H9 (cell line): Measurements from ENCODE around the gene DDX1. TPM values are rescaled to one million over a fixed set of nuclear protein-coding genes. Genes with fewer than 3 reads are reported as not detected.

Experiments
- DNase-seq: peaks from one replicate; pipeline ENCODE4 v3.0.0-alpha.2; 2017
- H2AFZ ChIP-seq: one replicate; pipeline ENCODE4 v1.6.1; 2013; ENCODE audit warnings: mild to moderate bottlenecking, low read length, control low read depth, moderate library complexity
- H2AK5ac ChIP-seq: 2 replicates; pipeline ENCODE4 v1.6.1; 2013; ENCODE audit warnings: low read length, control low read depth, mixed read lengths; ENCODE audit not compliant: insufficient read length
- H2BK120ac ChIP-seq: one replicate; pipeline ENCODE4 v1.6.1; 2013; ENCODE audit warnings: low read depth, mild to moderate bottlenecking, low read length, control low read depth, inconsistent platforms; ENCODE audit not compliant: poor library complexity, severe bottlenecking
- H2BK12ac ChIP-seq: 2 replicates; pipeline ENCODE4 v1.6.1; 2013; ENCODE audit warnings: low read length, control low read depth, mixed read lengths, low read depth; ENCODE audit not compliant: insufficient read length
- H2BK15ac ChIP-seq: 2 replicates; pipeline ENCODE4 v1.6.1; 2013; ENCODE audit warnings: low read depth, low read length, control low read depth
- H2BK20ac ChIP-seq: one replicate; pipeline ENCODE4 v1.6.1; 2013; ENCODE audit warnings: low read depth, mild to moderate bottlenecking, low read length, control low read depth, inconsistent platforms; ENCODE audit not compliant: poor library complexity, severe bottlenecking
- H2BK5ac ChIP-seq: 2 replicates; pipeline ENCODE4 v1.6.1; 2013; ENCODE audit warnings: low read length, control low read depth, mixed read lengths; ENCODE audit not compliant: insufficient read length
- H3K14ac ChIP-seq: 2 replicates; pipeline ENCODE4 v1.6.1; 2013; ENCODE audit warnings: low read length, control low read depth; ENCODE audit not compliant: insufficient read depth
- H3K18ac ChIP-seq: 2 replicates; pipeline ENCODE4 v1.6.1; 2013; ENCODE audit warnings: low read depth, mild to moderate bottlenecking, mixed read lengths, low read length, control low read depth; ENCODE audit not compliant: insufficient read length
- H3K23ac ChIP-seq: 2 replicates; pipeline ENCODE4 v1.6.1; 2013; ENCODE audit warnings: low read length, control low read depth, mixed read lengths, low read depth; ENCODE audit not compliant: insufficient read length
- H3K23me2 ChIP-seq: 2 replicates; pipeline ENCODE4 v1.6.1; 2013; ENCODE audit warnings: low read depth, mild to moderate bottlenecking, mixed read lengths, low read length, control low read depth; ENCODE audit not compliant: insufficient read length, poor library complexity, severe bottlenecking
- H3K27ac ChIP-seq: 2 replicates; pipeline ENCODE4 v1.5.1; 2013; ENCODE audit warnings: low read length, control low read depth, mixed read lengths, low read depth; ENCODE audit not compliant: insufficient read length
- H3K27me3 ChIP-seq: 2 replicates; pipeline ENCODE4 v1.6.1; 2013; ENCODE audit warnings: low read length, control low read depth, inconsistent platforms; ENCODE audit not compliant: insufficient read depth
- H3K4ac ChIP-seq: 2 replicates; pipeline ENCODE4 v1.6.1; 2013; ENCODE audit warnings: low read depth, mild to moderate bottlenecking, control low read depth, inconsistent platforms, low read length, moderate library complexity
- H3K4me1 ChIP-seq: 2 replicates; pipeline ENCODE4 v1.6.1; 2013; ENCODE audit warnings: low read length, control low read depth, inconsistent platforms; ENCODE audit not compliant: insufficient read depth
- H3K4me2 ChIP-seq: 2 replicates; pipeline ENCODE4 v1.6.1; 2013; ENCODE audit warnings: low read length, control low read depth, mixed read lengths; ENCODE audit not compliant: insufficient read length, insufficient read depth
- H3K56ac ChIP-seq: 2 replicates; pipeline ENCODE4 v1.6.1; 2013; ENCODE audit warnings: low read depth, mild to moderate bottlenecking, mixed read lengths, low read length, control low read depth; ENCODE audit not compliant: insufficient read length
- H3K79me1 ChIP-seq: 2 replicates; pipeline ENCODE4 v1.6.1; 2013; ENCODE audit warnings: low read depth, mild to moderate bottlenecking, moderate library complexity, low read length, control low read depth, inconsistent platforms; ENCODE audit not compliant: insufficient read depth, poor library complexity, severe bottlenecking
- H3K79me2 ChIP-seq: 2 replicates; pipeline ENCODE4 v1.6.1; 2013; ENCODE audit warnings: low read length, control low read depth, inconsistent platforms; ENCODE audit not compliant: insufficient read depth
- H3K9ac ChIP-seq: 2 replicates; pipeline ENCODE4 v1.6.1; 2013; ENCODE audit warnings: low read length, control low read depth, mixed read lengths; ENCODE audit not compliant: insufficient read length; ENCODE audit errors: extremely low read depth
- H3K9me3 ChIP-seq: one replicate; pipeline ENCODE4 v1.6.1; 2013; ENCODE audit warnings: low read depth, low read length, inconsistent platforms; ENCODE audit not compliant: control insufficient read depth
- H3T11ph ChIP-seq: one replicate; pipeline ENCODE4 v1.6.1; 2013; ENCODE audit warnings: mild to moderate bottlenecking, low read length, control low read depth, inconsistent platforms
- H4K20me1 ChIP-seq: one replicate; pipeline ENCODE4 v1.6.1; 2013; ENCODE audit not compliant: control insufficient read depth, insufficient read length, insufficient read depth
- H4K5ac ChIP-seq: 2 replicates; pipeline ENCODE4 v1.6.1; 2013; ENCODE audit warnings: low read depth, mild to moderate bottlenecking, mixed read lengths, low read length, control low read depth; ENCODE audit not compliant: insufficient read length
- H4K8ac ChIP-seq: replicated peaks from 2 replicates; pipeline ENCODE4 v1.6.1; 2013; ENCODE audit warnings: low read length, control low read depth, mixed read lengths, low read depth; ENCODE audit not compliant: insufficient read length
- H4K91ac ChIP-seq: 2 replicates; pipeline ENCODE4 v1.6.1; 2013; ENCODE audit warnings: low read depth, mild to moderate bottlenecking, moderate library complexity, mixed read lengths, low read length, control low read depth; ENCODE audit not compliant: insufficient read length
- H3K27ac Mint-ChIP-seq, 3 experiments: 2 replicates in 2 of 3; 3 replicates in 1 of 3; pipeline ENCODE4 v1.8.0; 2020 to 2021; ENCODE audit warnings: mixed read lengths in 3 of 3, mild to moderate bottlenecking in 1 of 3, moderate library complexity in 1 of 3
- H3K27me3 Mint-ChIP-seq: 2 replicates; pipeline ENCODE4 v1.8.0; 2021; ENCODE audit warnings: low read depth, mild to moderate bottlenecking, moderate library complexity, mixed read lengths
- H3K36me3 Mint-ChIP-seq, 3 experiments: 2 replicates in 2 of 3; 3 replicates in 1 of 3; pipeline ENCODE4 v1.8.0; 2020 to 2021; ENCODE audit warnings: low read depth in 3 of 3, mixed read lengths in 3 of 3; ENCODE audit not compliant: insufficient read depth in 1 of 3
- H3K4me1 Mint-ChIP-seq, 2 experiments: 2 replicates each; pipeline ENCODE4 v1.8.0; 2020; ENCODE audit warnings: mixed read lengths in 2 of 2
- H3K4me3 Mint-ChIP-seq, 2 experiments: 2 replicates in 1 of 2; 3 replicates in 1 of 2; pipeline ENCODE4 v1.8.0; 2020 to 2021; ENCODE audit warnings: mild to moderate bottlenecking in 2 of 2, mixed read lengths in 2 of 2, moderate library complexity in 1 of 2
- H3K9me3 Mint-ChIP-seq, 2 experiments: 2 replicates in 1 of 2; 3 replicates in 1 of 2; pipeline ENCODE4 v1.8.0; 2020; ENCODE audit warnings: mild to moderate bottlenecking in 2 of 2, mixed read lengths in 2 of 2, moderate library complexity in 1 of 2
- CTCF ChIP-seq: fragments of 200-600 bp; sonication (generic); conservative IDR thresholded peaks from 3 replicates; pipeline ENCODE4 v1.8.0; 2021; ENCODE audit warnings: antibody characterized with exemption, mild to moderate bottlenecking
- WGBS: extraction: QIAGEN DNeasy Blood & Tissue Kit; methylation state at CpG from one replicate; pipeline ENCODE4 v1.1.7; 2013; ENCODE audit warnings: missing lambda C conversion rate, low lambda C conversion rate, mixed read lengths; ENCODE audit not compliant: insufficient read length; ENCODE audit errors: extremely low coverage; 5-methylcytosine and 5-hydroxymethylcytosine counted together
- total RNA-seq: library from RNA; stranded (reverse); gene quantifications from 2 replicates; pipeline ENCODE4 v1.2.1, GENCODE V29; 2021

Gene DDX1
- total RNA-seq, 1 experiment from 2014 or later = 120 TPM

- Histone ChIP-seq H4K91ac (no peak overlapping the region), H3K14ac (no peak overlapping the region), H3K23ac (no peak overlapping the region), H3K79me1 (no peaks in the 10 kb centered on the region), H3K79me2 (no peaks in the 10 kb centered on the region), H3K27ac (no peak overlapping the region), H3K18ac (no peak overlapping the region), H3K9me3 (no peaks in the 10 kb centered on the region), H3T11ph (no peak overlapping the region), H4K8ac (no peak overlapping the region), H2BK120ac (no peak overlapping the region), H2BK12ac (no peak overlapping the region), H2AFZ (no peak overlapping the region), H2BK5ac (no peak overlapping the region), H4K5ac (no peak overlapping the region), H3K27me3 (no peaks in the 10 kb centered on the region), H2BK15ac (no peak overlapping the region), H2BK20ac (no peak overlapping the region), H3K56ac (no peak overlapping the region), H4K20me1 (no peaks in the 10 kb centered on the region), H3K4ac (no peak overlapping the region), H3K9ac (no peak overlapping the region), H3K23me2 (no peaks in the 10 kb centered on the region), H3K4me2 (no peak overlapping the region), H2AK5ac (no peak overlapping the region), H3K4me1 (no peaks in the 10 kb centered on the region)
- Mint-ChIP-seq H3K9me3 (no peaks in the 10 kb centered on the region), H3K4me1 (no peaks in the 10 kb centered on the region), H3K27ac (no peak overlapping the region), H3K4me3 (no peak overlapping the region), H3K36me3 (peaks cover 30 to 70% (median 66%) of the 10 kb centered on the region in 3 experiments; a peak in 6 of 7 replicates), H3K27me3 (no peaks in the 10 kb centered on the region)
- DNase-seq = no peak
- no CpG with 5 or more reads among the region's 4 CpGs for WGBS
- no peak for TF ChIP-seq CTCF
Measured at GRCh38 chr2:15623898-15624541, 32.4 kb downstream of the DDX1 start.
